ENCODE results near the gene REXO4.
"Not testable (repeated sequence)": the region's sequence is repeated elsewhere in the genome, so short reads cannot be mapped to it uniquely, and the experiment has no call there.

Gene REXO4

GRCh38 chr9:133415170-133415569, 2.6 kb downstream of the REXO4 start:
- DNase-seq: no peak

- DNase-seq: no peak
Measured at GRCh38 chr9:133408042-133408441, 9.8 kb downstream of the REXO4 start.

GRCh38 chr9:133406480-133407307, 11.1 kb downstream of the REXO4 start:
- DNase-seq: peak; percentile 86 to 89

- no peak for DNase-seq
Measured at GRCh38 chr9:133405508-133406438, 12.0 kb downstream of the REXO4 start.

GRCh38 chr9:133404454-133405002, 13.3 kb downstream of the REXO4 start:
- DNase-seq: no peak

- peak; percentile 66 for DNase-seq
Measured at GRCh38 chr9:133403766-133404453, 13.9 kb downstream of the REXO4 start.

- DNase-seq: no peak
Measured at GRCh38 chr9:133402689-133403088, 15.1 kb downstream of the REXO4 start.

GRCh38 chr9:133401588-133401987, 16.2 kb downstream of the REXO4 start:
- no peak for DNase-seq

GRCh38 chr9:133400292-133400691, 17.5 kb downstream of the REXO4 start:
- DNase-seq: no peak

- no peak for DNase-seq
Measured at GRCh38 chr9:133397895-133398294, 19.9 kb downstream of the REXO4 start.

- no peak for DNase-seq
Measured at GRCh38 chr9:133397370-133397769, 20.4 kb downstream of the REXO4 start.

GRCh38 chr9:133396952-133397351, 20.9 kb downstream of the REXO4 start:
- no peak for DNase-seq

GRCh38 chr9:133394687-133395271, 23.0 kb downstream of the REXO4 start:
- no peak for DNase-seq

GRCh38 chr9:133393399-133393798, 24.4 kb downstream of the REXO4 start:
- DNase-seq: no peak

GRCh38 chr9:133392308-133392707, 25.5 kb downstream of the REXO4 start:
- DNase-seq: not testable (repeated sequence)

- not testable (repeated sequence) for DNase-seq
Measured at GRCh38 chr9:133391449-133391848, 26.4 kb downstream of the REXO4 start.

- DNase-seq: no peak
Measured at GRCh38 chr9:133390713-133391112, 27.1 kb downstream of the REXO4 start.

- DNase-seq: no peak
Measured at GRCh38 chr9:133389562-133389961, 28.2 kb downstream of the REXO4 start.

GRCh38 chr9:133389025-133389557, 28.7 kb downstream of the REXO4 start:
- no peak for DNase-seq

GRCh38 chr9:133387680-133388079, 30.1 kb downstream of the REXO4 start:
- no peak for DNase-seq

GRCh38 chr9:133386338-133386737, 31.5 kb downstream of the REXO4 start:
- DNase-seq: no peak

GRCh38 chr9:133385452-133385851, 32.4 kb downstream of the REXO4 start:
- no peak for DNase-seq
